ENCODE results near the gene GPC5. TPM values are rescaled to one million over a fixed set of nuclear protein-coding genes. Genes with fewer than 3 reads are reported as not detected.
A peak's percentile ranks its signal among the peaks of the same experiment; 100 is the strongest.
"Not testable (repeated sequence)": the region's sequence is repeated elsewhere in the genome, so short reads cannot be mapped to it uniquely, and the experiment has no call there.

Gene GPC5
- polyA plus RNA-seq, 6 donors from 2014 or later = 0.30 to 1.0 (median 0.40) TPM; not detected in 3

- H3K4me1 Mint-ChIP-seq, H3K36me3 Mint-ChIP-seq: not testable (repeated sequence)
These were observed 403.4 kb downstream of the GPC5 start for GRCh38 chr13:91801772-91802171.

GRCh38 chr13:91802957-91803356 lies 404.5 kb downstream of the GPC5 start:
- H3K27me3 Mint-ChIP-seq = no peaks in the 10 kb centered on the region
- H3K36me3 Mint-ChIP-seq = no peaks in the 10 kb centered on the region
- no peak overlapping the region for H3K27ac Mint-ChIP-seq
- no peak for DNase-seq
- H3K4me3 Mint-ChIP-seq = no peak overlapping the region
- no peaks in the 10 kb centered on the region for H3K4me1 Mint-ChIP-seq
- peaks cover 2 to 11% (median 5%) of the 10 kb centered on the region in 7 donors for H3K9me3 Mint-ChIP-seq
- no peak for ATAC-seq (ENCODE audit: low read depth in 2 of 2)

More at GRCh38 chr13:91801772-91802171, 403.4 kb downstream of the GPC5 start:
- not testable (repeated sequence) for DNase-seq; H3K27ac Mint-ChIP-seq; H3K27me3 Mint-ChIP-seq; H3K4me3 Mint-ChIP-seq; ATAC-seq (ENCODE audit: low read depth in 2 of 2)
- peaks cover 2 to 12% (median 5%) of the 10 kb centered on the region in 7 donors for H3K9me3 Mint-ChIP-seq

- H3K36me3 Mint-ChIP-seq = no peaks in the 10 kb centered on the region
- no peak overlapping the region for H3K27ac Mint-ChIP-seq
- no peaks in the 10 kb centered on the region for H3K9me3 Mint-ChIP-seq
- no peak for DNase-seq
- ATAC-seq (ENCODE audit: low read depth in 2 of 2) = no peak
- H3K4me3 Mint-ChIP-seq = no peak overlapping the region
- H3K27me3 Mint-ChIP-seq = no peaks in the 10 kb centered on the region
- H3K4me1 Mint-ChIP-seq = no peaks in the 10 kb centered on the region
These were observed 406.3 kb downstream of the GPC5 start for GRCh38 chr13:91804724-91805123.

GRCh38 chr13:91805605-91806004 lies 407.2 kb downstream of the GPC5 start:
- DNase-seq = no peak
- Mint-ChIP-seq H3K9me3 (no peaks in the 10 kb centered on the region), H3K4me3 (no peak overlapping the region), H3K27me3 (no peaks in the 10 kb centered on the region), H3K27ac (no peak overlapping the region), H3K36me3 (no peaks in the 10 kb centered on the region), H3K4me1 (no peaks in the 10 kb centered on the region)
- ATAC-seq (ENCODE audit: low read depth in 2 of 2) = no peak

GRCh38 chr13:91809161-91809560 lies 410.7 kb downstream of the GPC5 start:
- Mint-ChIP-seq H3K4me1 (no peaks in the 10 kb centered on the region), H3K9me3 (no peaks in the 10 kb centered on the region), H3K4me3 (no peak overlapping the region), H3K27ac (no peak overlapping the region), H3K36me3 (no peaks in the 10 kb centered on the region), H3K27me3 (no peaks in the 10 kb centered on the region)
- DNase-seq (no peak), ATAC-seq (ENCODE audit: low read depth in 2 of 2) (no peak)

- DNase-seq (no peak), ATAC-seq (ENCODE audit: low read depth in 2 of 2) (no peak)
- Mint-ChIP-seq H3K4me3 (peak overlapping the region in 1 of 8 donors; percentile 74), H3K36me3 (no peaks in the 10 kb centered on the region), H3K27me3 (no peaks in the 10 kb centered on the region), H3K4me1 (no peaks in the 10 kb centered on the region), H3K27ac (no peak overlapping the region), H3K9me3 (no peaks in the 10 kb centered on the region)
These were observed 414.8 kb downstream of the GPC5 start for GRCh38 chr13:91813253-91813652.

GRCh38 chr13:91816263-91816807 lies 417.9 kb downstream of the GPC5 start:
- H3K4me3 Mint-ChIP-seq = no peak overlapping the region
- no peaks in the 10 kb centered on the region for H3K9me3 Mint-ChIP-seq
- no peaks in the 10 kb centered on the region for H3K27me3 Mint-ChIP-seq
- ATAC-seq (ENCODE audit: low read depth in 2 of 2) = no peak
- H3K27ac Mint-ChIP-seq = no peak overlapping the region
- no peak for DNase-seq
- H3K4me1 Mint-ChIP-seq = no peaks in the 10 kb centered on the region
- no peaks in the 10 kb centered on the region for H3K36me3 Mint-ChIP-seq

- Mint-ChIP-seq H3K27me3 (no peaks in the 10 kb centered on the region), H3K4me1 (no peaks in the 10 kb centered on the region), H3K9me3 (no peaks in the 10 kb centered on the region), H3K4me3 (no peak overlapping the region), H3K36me3 (no peaks in the 10 kb centered on the region), H3K27ac (no peak overlapping the region)
- ATAC-seq (ENCODE audit: low read depth in 2 of 2) (no peak), DNase-seq (no peak)
These were observed 418.8 kb downstream of the GPC5 start for GRCh38 chr13:91817250-91817649.

GRCh38 chr13:91824416-91824815 lies 426.0 kb downstream of the GPC5 start:
- Mint-ChIP-seq H3K36me3 (no peaks in the 10 kb centered on the region), H3K4me1 (no peaks in the 10 kb centered on the region), H3K27ac (no peak overlapping the region), H3K4me3 (no peak overlapping the region), H3K9me3 (peaks cover 0 to 11% (median 5%) of the 10 kb centered on the region in 7 donors), H3K27me3 (no peaks in the 10 kb centered on the region)
- DNase-seq (no peak), ATAC-seq (ENCODE audit: low read depth in 2 of 2) (no peak)

GRCh38 chr13:91825516-91825915 lies 427.1 kb downstream of the GPC5 start:
- Mint-ChIP-seq H3K4me3 (no peak overlapping the region), H3K4me1 (no peaks in the 10 kb centered on the region), H3K27me3 (no peaks in the 10 kb centered on the region), H3K27ac (no peak overlapping the region), H3K36me3 (no peaks in the 10 kb centered on the region), H3K9me3 (peaks cover 0 to 22% (median 13%) of the 10 kb centered on the region in 7 donors)
- ATAC-seq (ENCODE audit: low read depth in 2 of 2) = no peak
- no peak for DNase-seq

- DNase-seq = no peak
- ATAC-seq (ENCODE audit: low read depth in 2 of 2) = no peak
- no peaks in the 10 kb centered on the region for H3K36me3 Mint-ChIP-seq
- peaks cover 2 to 9% (median 7%) of the 10 kb centered on the region in 7 donors for H3K9me3 Mint-ChIP-seq
- H3K4me3 Mint-ChIP-seq = no peak overlapping the region
- H3K4me1 Mint-ChIP-seq = no peaks in the 10 kb centered on the region
- H3K27me3 Mint-ChIP-seq = no peaks in the 10 kb centered on the region
- no peak overlapping the region for H3K27ac Mint-ChIP-seq
These were observed 438.1 kb downstream of the GPC5 start for GRCh38 chr13:91836553-91836952.

- ATAC-seq (ENCODE audit: low read depth in 2 of 2) = no peak
- Mint-ChIP-seq H3K4me1 (no peaks in the 10 kb centered on the region), H3K27ac (no peak overlapping the region), H3K27me3 (no peaks in the 10 kb centered on the region), H3K9me3 (peaks cover 0 to 8% (median 4%) of the 10 kb centered on the region in 7 donors), H3K4me3 (no peak overlapping the region), H3K36me3 (no peaks in the 10 kb centered on the region)
- no peak for DNase-seq
These were observed 447.2 kb downstream of the GPC5 start for GRCh38 chr13:91845612-91846011.

GRCh38 chr13:91863699-91864098 lies 465.3 kb downstream of the GPC5 start:
- DNase-seq = no peak
- no peak for ATAC-seq (ENCODE audit: low read depth in 2 of 2)
- Mint-ChIP-seq H3K9me3 (peaks cover 0 to 12% (median 2%) of the 10 kb centered on the region in 7 donors), H3K36me3 (no peaks in the 10 kb centered on the region), H3K4me1 (no peaks in the 10 kb centered on the region), H3K4me3 (no peak overlapping the region), H3K27ac (no peak overlapping the region), H3K27me3 (no peaks in the 10 kb centered on the region)

- H3K9me3 Mint-ChIP-seq = peaks cover 0 to 4% (median 2%) of the 10 kb centered on the region in 7 donors
- H3K4me3 Mint-ChIP-seq = no peak overlapping the region
These were observed 469.9 kb downstream of the GPC5 start for GRCh38 chr13:91868351-91868750.

GRCh38 chr13:91878491-91878890 lies 480.1 kb downstream of the GPC5 start:
- H3K4me3 Mint-ChIP-seq = no peak overlapping the region
- peaks cover 0 to 14% (median 3%) of the 10 kb centered on the region in 7 donors for H3K9me3 Mint-ChIP-seq
- ATAC-seq (ENCODE audit: low read depth in 2 of 2) (no peak), DNase-seq (no peak)
- H3K27ac Mint-ChIP-seq = no peak overlapping the region
- no peaks in the 10 kb centered on the region for H3K36me3 Mint-ChIP-seq
- H3K27me3 Mint-ChIP-seq = no peaks in the 10 kb centered on the region
- no peaks in the 10 kb centered on the region for H3K4me1 Mint-ChIP-seq

More at GRCh38 chr13:91868351-91868750, 469.9 kb downstream of the GPC5 start:
- DNase-seq (no peak), ATAC-seq (ENCODE audit: low read depth in 2 of 2) (no peak)
- no peak overlapping the region for H3K27ac Mint-ChIP-seq
- no peaks in the 10 kb centered on the region for H3K27me3 Mint-ChIP-seq
- no peaks in the 10 kb centered on the region for H3K4me1 Mint-ChIP-seq
- H3K36me3 Mint-ChIP-seq = no peaks in the 10 kb centered on the region
